Lower lobe of right lung (tissue), 2 donors: ENCODE results near the gene SIMC1. TPM values are rescaled to one million over a fixed set of nuclear protein-coding genes. Genes with fewer than 3 reads are reported as not detected.
A peak's percentile ranks its signal among the peaks of the same experiment; 100 is the strongest.

Experiments
- ATAC-seq, 2 donors: fragments of 200-7000 bp; cut with Tn5 transposase; one replicate each; pipeline ENCODE4 v1.9.1; 2020 to 2022; ENCODE audit warnings: mild to moderate bottlenecking in 2 of 2, moderate library complexity in 2 of 2
- DNase-seq: peaks from one replicate; pipeline ENCODE4 v3.0.0-alpha.2; 2020
- H3K27ac ChIP-seq: fragments of 200-600 bp; one replicate; pipeline ENCODE4 v1.8.0; 2022
- H3K27me3 ChIP-seq: fragments of 200-600 bp; one replicate; pipeline ENCODE4 v1.8.0; 2022; ENCODE audit warnings: low read depth
- H3K36me3 ChIP-seq: fragments of 200-600 bp; one replicate; pipeline ENCODE4 v1.8.0; 2022; ENCODE audit warnings: mild to moderate bottlenecking
- H3K4me1 ChIP-seq: fragments of 200-600 bp; one replicate; pipeline ENCODE4 v1.8.0; 2022
- H3K4me3 ChIP-seq: fragments of 200-600 bp; one replicate; pipeline ENCODE4 v1.8.0; 2022; ENCODE audit warnings: mild to moderate bottlenecking
- H3K9me3 ChIP-seq: fragments of 200-600 bp; one replicate; pipeline ENCODE4 v1.8.0; 2022
- intact Hi-C: fragments of 100-400 bp; cut with DNase I; formaldehyde crosslinking; loops from one replicate; pipeline ENCODE4 v1.11.0; 2022
- total RNA-seq: library from RNA; stranded (reverse); fragmentation: NEBNext Ultra II Directional; extraction: Animal tissue kit (Norgen Biotek cat#: 25700); gene quantifications from one replicate; pipeline ENCODE4 v1.2.1, GENCODE V29; 2021
- TF ChIP-seq, protein P1 (sequence below): fragments of 200-600 bp; IDR thresholded peaks from one replicate; pipeline ENCODE4 v1.8.0; 2022; ENCODE audit warnings: antibody characterized with exemption, mild to moderate bottlenecking
- donor health status: DM: no; HTN: yes; CAD: no; lungs with severe emphysema.

SIMC1 gene
- total RNA-seq, 1 donor from 2014 or later = 18.0 TPM

GRCh38 chr5:176342766-176343458, 104.7 kb downstream of the SIMC1 start:
- H3K36me3 ChIP-seq = peaks cover 62% of the 10 kb centered on the region
- no peak overlapping the region for H3K27ac ChIP-seq
- no peaks in the 10 kb centered on the region for H3K27me3 ChIP-seq
- intact Hi-C loops = no loop called here
- TF ChIP-seq, protein P1, sequence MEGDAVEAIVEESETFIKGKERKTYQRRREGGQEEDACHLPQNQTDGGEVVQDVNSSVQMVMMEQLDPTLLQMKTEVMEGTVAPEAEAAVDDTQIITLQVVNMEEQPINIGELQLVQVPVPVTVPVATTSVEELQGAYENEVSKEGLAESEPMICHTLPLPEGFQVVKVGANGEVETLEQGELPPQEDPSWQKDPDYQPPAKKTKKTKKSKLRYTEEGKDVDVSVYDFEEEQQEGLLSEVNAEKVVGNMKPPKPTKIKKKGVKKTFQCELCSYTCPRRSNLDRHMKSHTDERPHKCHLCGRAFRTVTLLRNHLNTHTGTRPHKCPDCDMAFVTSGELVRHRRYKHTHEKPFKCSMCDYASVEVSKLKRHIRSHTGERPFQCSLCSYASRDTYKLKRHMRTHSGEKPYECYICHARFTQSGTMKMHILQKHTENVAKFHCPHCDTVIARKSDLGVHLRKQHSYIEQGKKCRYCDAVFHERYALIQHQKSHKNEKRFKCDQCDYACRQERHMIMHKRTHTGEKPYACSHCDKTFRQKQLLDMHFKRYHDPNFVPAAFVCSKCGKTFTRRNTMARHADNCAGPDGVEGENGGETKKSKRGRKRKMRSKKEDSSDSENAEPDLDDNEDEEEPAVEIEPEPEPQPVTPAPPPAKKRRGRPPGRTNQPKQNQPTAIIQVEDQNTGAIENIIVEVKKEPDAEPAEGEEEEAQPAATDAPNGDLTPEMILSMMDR = no peak
- no peak for ATAC-seq
- DNase-seq = no peak
- H3K9me3 ChIP-seq = no peaks in the 10 kb centered on the region
- no peaks in the 10 kb centered on the region for H3K4me1 ChIP-seq
- no peak overlapping the region for H3K4me3 ChIP-seq

GRCh38 chr5:176350416-176350815, 112.2 kb downstream of the SIMC1 start:
- H3K27ac ChIP-seq = no peak overlapping the region
- no peaks in the 10 kb centered on the region for H3K9me3 ChIP-seq
- TF ChIP-seq, protein P1 = no peak
- no peak overlapping the region for H3K4me3 ChIP-seq
- peaks cover 100% of the 10 kb centered on the region for H3K36me3 ChIP-seq
- ATAC-seq = peak; percentile 81 to 91
- DNase-seq = peak; percentile 57
- peaks cover 3% of the 10 kb centered on the region for H3K4me1 ChIP-seq
- H3K27me3 ChIP-seq = no peaks in the 10 kb centered on the region
- intact Hi-C loops = no loop called here

GRCh38 chr5:176352116-176352878, 114.1 kb downstream of the SIMC1 start:
- DNase-seq = no peak
- intact Hi-C loops = no loop called here
- no peak for ATAC-seq

GRCh38 chr5:176353533-176353932, 115.3 kb downstream of the SIMC1 start:
- H3K4me1 ChIP-seq = peaks cover 3% of the 10 kb centered on the region
- H3K4me3 ChIP-seq = no peak overlapping the region
- TF ChIP-seq, protein P1 = no peak
- peaks cover 100% of the 10 kb centered on the region for H3K36me3 ChIP-seq
- H3K27me3 ChIP-seq = no peaks in the 10 kb centered on the region
- ATAC-seq (no peak), DNase-seq (no peak)
- intact Hi-C loops = no loop called here
- no peak overlapping the region for H3K27ac ChIP-seq
- no peaks in the 10 kb centered on the region for H3K9me3 ChIP-seq

More at GRCh38 chr5:176352116-176352878, 114.1 kb downstream of the SIMC1 start:
- TF ChIP-seq, protein P1 = no peak
- no peak overlapping the region for H3K4me3 ChIP-seq
- H3K36me3 ChIP-seq = peaks cover 100% of the 10 kb centered on the region
- H3K27me3 ChIP-seq = no peaks in the 10 kb centered on the region
- H3K9me3 ChIP-seq = no peaks in the 10 kb centered on the region
- no peak overlapping the region for H3K27ac ChIP-seq
- peaks cover 3% of the 10 kb centered on the region for H3K4me1 ChIP-seq

DNA sequence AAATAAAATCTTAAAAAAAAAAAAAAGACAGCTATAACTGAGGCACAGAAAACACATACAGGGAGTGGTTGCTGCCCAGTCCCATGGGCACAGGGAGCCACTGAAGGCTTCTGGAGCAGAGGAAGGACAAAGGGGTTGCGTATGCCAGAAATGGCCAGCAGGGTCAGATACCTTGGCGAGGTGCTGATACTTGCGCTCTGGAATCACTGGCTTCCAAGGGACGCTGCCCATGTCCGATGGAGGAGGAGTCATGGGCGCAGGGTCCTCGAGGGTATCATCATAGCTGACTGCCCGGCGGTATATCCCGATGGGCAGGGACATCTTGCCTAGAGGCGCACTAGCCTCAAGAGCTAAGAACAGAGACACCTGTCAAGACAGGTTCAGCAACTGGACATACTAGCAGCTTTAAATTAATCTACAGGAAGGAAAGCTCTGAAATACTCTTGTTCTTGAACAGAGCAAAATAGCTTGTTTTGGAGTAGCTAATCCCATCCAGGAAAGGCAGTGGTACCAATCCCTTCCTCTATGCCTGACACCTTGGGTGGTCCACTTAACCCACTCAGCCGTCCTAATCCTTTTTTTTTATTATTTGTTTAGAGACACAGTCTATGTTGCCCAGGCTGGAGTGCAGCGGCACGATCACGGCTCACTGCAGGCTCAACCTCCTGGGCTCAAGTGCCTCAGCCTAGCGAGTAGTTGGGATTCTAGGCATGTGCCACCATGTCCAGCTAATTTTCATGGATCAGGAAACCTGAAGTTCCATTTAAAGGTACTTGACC, 117.4 kb downstream of the SIMC1 start:
- Histone ChIP-seq H3K27ac (no peak overlapping the region), H3K36me3 (peaks cover 87% of the 10 kb centered on the region)
- intact Hi-C loops = no loop called here

More for the DNA sequence above, 117.4 kb downstream of the SIMC1 start:
- ATAC-seq (no peak), DNase-seq (no peak)
- TF ChIP-seq, protein P1 = no peak
- no peak overlapping the region for H3K4me3 ChIP-seq
- H3K9me3 ChIP-seq = no peaks in the 10 kb centered on the region
- H3K4me1 ChIP-seq = peaks cover 16% of the 10 kb centered on the region
- no peaks in the 10 kb centered on the region for H3K27me3 ChIP-seq
